ENCODE results near the gene GALNT7. TPM values are rescaled to one million over a fixed set of nuclear protein-coding genes. Genes with fewer than 3 reads are reported as not detected.

The GALNT7 gene
- polyA plus RNA-seq, 3 donors = 12.3 to 29.0 (median 19.7) TPM

GRCh38 chr4:173267711-173268110 is 99.1 kb downstream of the GALNT7 start:
- no peaks in the 10 kb centered on the region for H3K27me3 Mint-ChIP-seq (ENCODE audit: low read depth in 3 of 3)
- H3K79me2 ChIP-seq (ENCODE audit: insufficient read depth, low read length) = peaks cover 67% of the 10 kb centered on the region
- peaks cover 10% of the 10 kb centered on the region for H3K4me1 Mint-ChIP-seq
- no peak overlapping the region for H3K4me3 ChIP-seq (replicated peaks in 1 of 3; ENCODE audit: low read depth in 2 of 3, low read length in 3 of 3)
- no peaks in the 10 kb centered on the region for H3K9me3 Mint-ChIP-seq
- H3K36me3 Mint-ChIP-seq = peaks cover 9 to 16% of the 10 kb centered on the region in 2 donors
- H3K9me3 ChIP-seq (replicated peaks in 1 of 2; ENCODE audit: control insufficient read depth in 1 of 2, insufficient read depth in 1 of 2, low read length in 2 of 2) = no peaks in the 10 kb centered on the region
- H3K27ac Mint-ChIP-seq = no peak overlapping the region
- no peak overlapping the region for H3K4me3 Mint-ChIP-seq
- H3K9ac ChIP-seq (ENCODE audit: insufficient read depth, low read length, poor library complexity, severe bottlenecking) = no peak overlapping the region
- H2AFZ ChIP-seq (ENCODE audit: insufficient read depth, low read depth, low read length, poor library complexity, severe bottlenecking) = no peak overlapping the region
- no peak overlapping the region for H3K27ac ChIP-seq (ENCODE audit: low read depth in 1 of 2, low read length in 2 of 2)
- peaks cover 39% of the 10 kb centered on the region for H4K20me1 ChIP-seq (ENCODE audit: insufficient read depth, low read length)
- H3K4me1 ChIP-seq (ENCODE audit: control insufficient read depth in 1 of 2, insufficient read depth in 2 of 2, low read length in 2 of 2) = no peaks in the 10 kb centered on the region
- DNase-seq = no peak
- no CpG with 5 or more reads among the region's 2 CpGs for WGBS (ENCODE audit: insufficient coverage)
- intact Hi-C loops (cut with micrococcal nuclease) = no loop called here
- H3K4me2 ChIP-seq (replicated peaks; ENCODE audit: extremely low read depth, low read length, poor library complexity, severe bottlenecking) = no peak overlapping the region
- no peaks in the 10 kb centered on the region for H3K36me3 ChIP-seq (replicated peaks in 1 of 2; ENCODE audit: control insufficient read depth in 1 of 2, insufficient read depth in 2 of 2, low read length in 2 of 2)
- no peak for TF ChIP-seq CTCF (IDR thresholded peaks at IDR 0.05)
- H3K27me3 ChIP-seq (ENCODE audit: control insufficient read depth in 2 of 2, insufficient read depth in 2 of 2, low read length in 2 of 2) = no peaks in the 10 kb centered on the region

- H3K4me1 ChIP-seq (ENCODE audit: control insufficient read depth in 1 of 2, insufficient read depth in 2 of 2, low read length in 2 of 2) = no peaks in the 10 kb centered on the region
- TF ChIP-seq CTCF (IDR thresholded peaks at IDR 0.05) = no peak
- peaks cover 67% of the 10 kb centered on the region for H3K79me2 ChIP-seq (ENCODE audit: insufficient read depth, low read length)
- H3K4me3 Mint-ChIP-seq = no peak overlapping the region
- no peaks in the 10 kb centered on the region for H3K27me3 Mint-ChIP-seq (ENCODE audit: low read depth in 3 of 3)
- H4K20me1 ChIP-seq (ENCODE audit: insufficient read depth, low read length) = peaks cover 38% of the 10 kb centered on the region
- no peak for DNase-seq
- intact Hi-C loops (cut with micrococcal nuclease) = no loop called here
- H3K27me3 ChIP-seq (ENCODE audit: control insufficient read depth in 2 of 2, insufficient read depth in 2 of 2, low read length in 2 of 2) = no peaks in the 10 kb centered on the region
- H3K36me3 Mint-ChIP-seq = peaks cover 13 to 16% of the 10 kb centered on the region in 2 donors
- H3K4me3 ChIP-seq (replicated peaks in 1 of 3; ENCODE audit: low read depth in 2 of 3, low read length in 3 of 3) = no peak overlapping the region
- no CpG with 5 or more reads among the region's 3 CpGs for WGBS (ENCODE audit: insufficient coverage)
- H3K4me1 Mint-ChIP-seq = peaks cover 11% of the 10 kb centered on the region
- no peak overlapping the region for H3K4me2 ChIP-seq (replicated peaks; ENCODE audit: extremely low read depth, low read length, poor library complexity, severe bottlenecking)
- H3K27ac Mint-ChIP-seq = no peak overlapping the region
- H3K27ac ChIP-seq (ENCODE audit: low read depth in 1 of 2, low read length in 2 of 2) = no peak overlapping the region
- H2AFZ ChIP-seq (ENCODE audit: insufficient read depth, low read depth, low read length, poor library complexity, severe bottlenecking) = no peak overlapping the region
- H3K9ac ChIP-seq (ENCODE audit: insufficient read depth, low read length, poor library complexity, severe bottlenecking) = no peak overlapping the region
- peaks cover 0 to 5% of the 10 kb centered on the region in 2 donors for H3K36me3 ChIP-seq (replicated peaks in 1 of 2; ENCODE audit: control insufficient read depth in 1 of 2, insufficient read depth in 2 of 2, low read length in 2 of 2)
- no peaks in the 10 kb centered on the region for H3K9me3 ChIP-seq (replicated peaks in 1 of 2; ENCODE audit: control insufficient read depth in 1 of 2, insufficient read depth in 1 of 2, low read length in 2 of 2)
- H3K9me3 Mint-ChIP-seq = peaks cover 0 to 1% (median 0%) of the 10 kb centered on the region in 7 donors
These were observed 100.7 kb downstream of the GALNT7 start for GRCh38 chr4:173269280-173269679.
